ENCODE data around the gene CPNE5. TPM values are rescaled to one million over a fixed set of nuclear protein-coding genes. Genes with fewer than 3 reads are reported as not detected.

CPNE5 gene
- polyA plus RNA-seq: 10 to 100 TPM in 1 of 4 donors, 1 to 10 TPM in 3; 2.0 to 10.8 (median 4.1) TPM
- long read RNA-seq, donor 1, partial matches to known transcripts: 0 of 1 reads
- long read RNA-seq, donor 1, other reads (novel, unspliced or antisense): 0 of 1 reads
- long read RNA-seq, donor 2: 0 reads
- long read RNA-seq, donor 3: 0 reads
- long read RNA-seq, donor 4: 0 reads
- long read RNA-seq, donor 5: 0 reads
- long read RNA-seq, donor 6: 0 reads
- long read RNA-seq, donor 7, partial matches to known transcripts: 0 of 1 reads
- long read RNA-seq, donor 7, other reads (novel, unspliced or antisense): 0 of 1 reads
- long read RNA-seq, donor 8: 0 reads
- long read RNA-seq, donor 9: 0 reads
- long read RNA-seq, donor 10, partial matches to known transcripts: 0 of 1 reads
- long read RNA-seq, donor 10, other reads (novel, unspliced or antisense): 0 of 1 reads

GRCh38 chr6:36838896-36839748 is at the start of gene CPNE5:
CPNE5 (minus strand) TSS chr6:36839444; CDS start chr6:36839377, 67 bp downstream.
- FAIRE-seq (no peak), DNase-seq (peak in 1 of 2 donors; percentile 39)
- Histone ChIP-seq H3K4me1 (ENCODE audit: control insufficient read depth in 3 of 3, insufficient read depth in 2 of 3, low read depth in 1 of 3, low read length in 2 of 3) (peaks cover 0 to 27% (median 6%) of the 10 kb centered on the region in 3 donors), H3K36me3 (ENCODE audit: control insufficient read depth in 3 of 3, insufficient read depth in 2 of 3, low read depth in 1 of 3, low read length in 3 of 3) (no peaks in the 10 kb centered on the region), H3K27ac (ENCODE audit: low read depth in 1 of 3, low read length in 2 of 3) (no peak within 1 kb of the TSS), H3K4me3 (ENCODE audit: low read depth in 1 of 3, low read length in 3 of 3) (peak within 1 kb of the TSS; percentile 35 to 49 (median 43)), H3K27me3 (ENCODE audit: control insufficient read depth in 3 of 3, insufficient read depth in 3 of 3, low read length in 3 of 3) (peaks cover 0 to 50% (median 3%) of the 10 kb centered on the region in 3 donors), H3K9me3 (ENCODE audit: control insufficient read depth in 2 of 2, insufficient read depth in 1 of 2, low read depth in 1 of 2, low read length in 1 of 2) (no peaks in the 10 kb centered on the region)
- WGBS, 3 donors: 7 to 12% (median 9%) methylated on average over 40 to 57 of the region's 57 CpGs

GRCh38 chr6:36888115-36888643 is 48.9 kb upstream of the CPNE5 start:
- Histone ChIP-seq H3K27ac (ENCODE audit: low read depth in 1 of 3, low read length in 2 of 3) (no peak overlapping the region), H3K9me3 (ENCODE audit: control insufficient read depth in 2 of 2, insufficient read depth in 1 of 2, low read depth in 1 of 2, low read length in 1 of 2) (no peaks in the 10 kb centered on the region), H3K27me3 (ENCODE audit: control insufficient read depth in 3 of 3, insufficient read depth in 3 of 3, low read length in 3 of 3) (no peaks in the 10 kb centered on the region), H3K4me3 (ENCODE audit: low read depth in 1 of 3, low read length in 3 of 3) (no peak overlapping the region), H3K4me1 (ENCODE audit: control insufficient read depth in 3 of 3, insufficient read depth in 2 of 3, low read depth in 1 of 3, low read length in 2 of 3) (peaks cover 0 to 16% (median 0%) of the 10 kb centered on the region in 3 donors), H3K36me3 (ENCODE audit: control insufficient read depth in 3 of 3, insufficient read depth in 2 of 3, low read depth in 1 of 3, low read length in 3 of 3) (peaks cover 0 to 7% (median 0%) of the 10 kb centered on the region in 3 donors)
- DNase-seq: no peak
- 91 to 93% (median 92%) methylated on average over 7 of the region's 7 CpGs for WGBS, 3 donors
- FAIRE-seq: no peak

- H3K9me3 ChIP-seq (ENCODE audit: control insufficient read depth in 2 of 2, insufficient read depth in 1 of 2, low read depth in 1 of 2, low read length in 1 of 2): no peaks in the 10 kb centered on the region
- DNase-seq: no peak
- no peaks in the 10 kb centered on the region for H3K27me3 ChIP-seq (ENCODE audit: control insufficient read depth in 3 of 3, insufficient read depth in 3 of 3, low read length in 3 of 3)
- H3K4me1 ChIP-seq (ENCODE audit: control insufficient read depth in 3 of 3, insufficient read depth in 2 of 3, low read depth in 1 of 3, low read length in 2 of 3): peaks cover 0 to 12% (median 0%) of the 10 kb centered on the region in 3 donors
- peak overlapping the region in 1 of 3 donors; percentile 98 for H3K4me3 ChIP-seq (ENCODE audit: low read depth in 1 of 3, low read length in 3 of 3)
- H3K36me3 ChIP-seq (ENCODE audit: control insufficient read depth in 3 of 3, insufficient read depth in 2 of 3, low read depth in 1 of 3, low read length in 3 of 3): peaks cover 0 to under 1% (median 0%) of the 10 kb centered on the region in 3 donors
- H3K27ac ChIP-seq (ENCODE audit: low read depth in 1 of 3, low read length in 2 of 3): no peak overlapping the region
- 55 to 68% (median 64%) methylated on average over 10 of the region's 10 CpGs for WGBS, 3 donors
- no peak for FAIRE-seq
Observed at GRCh38 chr6:36886950-36887618, 47.8 kb upstream of the CPNE5 start.

GRCh38 chr6:36885461-36886401 is 46.5 kb upstream of the CPNE5 start, which contains the start of gene C6orf89:
C6orf89 (plus strand) TSS chr6:36885952; CDS start chr6:36899445, 13,493 bp downstream.
- DNase-seq (peak; percentile 97 to 99), FAIRE-seq (no peak)
- H3K27me3 ChIP-seq (ENCODE audit: control insufficient read depth in 3 of 3, insufficient read depth in 3 of 3, low read length in 3 of 3): no peaks in the 10 kb centered on the region
- peak within 1 kb of the TSS; percentile 79 to 86 (median 85) for H3K27ac ChIP-seq (ENCODE audit: low read depth in 1 of 3, low read length in 2 of 3)
- peak within 1 kb of the TSS; percentile 74 to 98 (median 86) for H3K4me3 ChIP-seq (ENCODE audit: low read depth in 1 of 3, low read length in 3 of 3)
- peaks cover 0 to 9% (median 0%) of the 10 kb centered on the region in 3 donors for H3K4me1 ChIP-seq (ENCODE audit: control insufficient read depth in 3 of 3, insufficient read depth in 2 of 3, low read depth in 1 of 3, low read length in 2 of 3)
- no peaks in the 10 kb centered on the region for H3K9me3 ChIP-seq (ENCODE audit: control insufficient read depth in 2 of 2, insufficient read depth in 1 of 2, low read depth in 1 of 2, low read length in 1 of 2)
- WGBS, 3 donors: 2 to 3% (median 3%) methylated on average over 42 to 48 of the region's 48 CpGs
- H3K36me3 ChIP-seq (ENCODE audit: control insufficient read depth in 3 of 3, insufficient read depth in 2 of 3, low read depth in 1 of 3, low read length in 3 of 3): no peaks in the 10 kb centered on the region

GRCh38 chr6:36884610-36885009 is 45.4 kb upstream of the CPNE5 start:
- DNase-seq: no peak
- no peak for FAIRE-seq
- no peaks in the 10 kb centered on the region for H3K27me3 ChIP-seq (ENCODE audit: control insufficient read depth in 3 of 3, insufficient read depth in 3 of 3, low read length in 3 of 3)
- peaks cover 0 to 9% (median 0%) of the 10 kb centered on the region in 3 donors for H3K4me1 ChIP-seq (ENCODE audit: control insufficient read depth in 3 of 3, insufficient read depth in 2 of 3, low read depth in 1 of 3, low read length in 2 of 3)
- H3K4me3 ChIP-seq (ENCODE audit: low read depth in 1 of 3, low read length in 3 of 3): no peak overlapping the region
- 98 to 100% (median 98%) methylated on average over 3 of the region's 3 CpGs for WGBS, 3 donors
- H3K27ac ChIP-seq (ENCODE audit: low read depth in 1 of 3, low read length in 2 of 3): no peak overlapping the region
- H3K36me3 ChIP-seq (ENCODE audit: control insufficient read depth in 3 of 3, insufficient read depth in 2 of 3, low read depth in 1 of 3, low read length in 3 of 3): no peaks in the 10 kb centered on the region
- H3K9me3 ChIP-seq (ENCODE audit: control insufficient read depth in 2 of 2, insufficient read depth in 1 of 2, low read depth in 1 of 2, low read length in 1 of 2): no peaks in the 10 kb centered on the region

GRCh38 chr6:36875250-36875633 is 36.0 kb upstream of the CPNE5 start:
- Histone ChIP-seq H3K4me1 (ENCODE audit: control insufficient read depth in 3 of 3, insufficient read depth in 2 of 3, low read depth in 1 of 3, low read length in 2 of 3) (peaks cover 0 to 10% (median 3%) of the 10 kb centered on the region in 3 donors), H3K9me3 (ENCODE audit: control insufficient read depth in 2 of 2, insufficient read depth in 1 of 2, low read depth in 1 of 2, low read length in 1 of 2) (no peaks in the 10 kb centered on the region), H3K27me3 (ENCODE audit: control insufficient read depth in 3 of 3, insufficient read depth in 3 of 3, low read length in 3 of 3) (no peaks in the 10 kb centered on the region), H3K27ac (ENCODE audit: low read depth in 1 of 3, low read length in 2 of 3) (peak overlapping the region in 2 of 3 donors; percentile 95 to 96), H3K4me3 (ENCODE audit: low read depth in 1 of 3, low read length in 3 of 3) (peak overlapping the region in 2 of 3 donors; percentile 80 to 87), H3K36me3 (ENCODE audit: control insufficient read depth in 3 of 3, insufficient read depth in 2 of 3, low read depth in 1 of 3, low read length in 3 of 3) (peaks cover 0 to 5% (median 4%) of the 10 kb centered on the region in 3 donors)
- DNase-seq (no peak), FAIRE-seq (no peak)
- WGBS, 3 donors: 27 to 37% (median 36%) methylated on average over 6 of the region's 6 CpGs

Measured in small intestine (tissue), 16 donors.